DMS79 treated with DMSO at 0.1 percent for 48 hours (cell line): ENCODE data around the gene MCC.

Source experiments
- DNase-seq: peaks from one replicate; lab custom pipeline; 2025; lab: John Stamatoyannopoulos, UW

Gene MCC

GRCh38 chr5:113053511-113053995, 434.7 kb downstream of the MCC start:
- no peak for DNase-seq

GRCh38 chr5:113052041-113052795, 436.0 kb downstream of the MCC start:
- no peak for DNase-seq

GRCh38 chr5:113050721-113051382, 437.4 kb downstream of the MCC start:
- DNase-seq, result no peak

- no peak for DNase-seq
Observed at GRCh38 chr5:113048931-113049330, 439.3 kb downstream of the MCC start.

GRCh38 chr5:113047733-113048652, 440.3 kb downstream of the MCC start:
- no peak for DNase-seq

GRCh38 chr5:113047234-113047633, 441.0 kb downstream of the MCC start:
- no peak for DNase-seq

- peak; percentile 24 for DNase-seq
Observed at GRCh38 chr5:113044776-113045465, 443.3 kb downstream of the MCC start.

- no peak for DNase-seq
Observed at GRCh38 chr5:113043491-113043931, 444.7 kb downstream of the MCC start.

- DNase-seq, result no peak
Observed at GRCh38 chr5:113042491-113043243, 445.6 kb downstream of the MCC start.

- DNase-seq, result no peak
Observed at GRCh38 chr5:113040672-113041260, 447.5 kb downstream of the MCC start.

- DNase-seq, result no peak
Observed at GRCh38 chr5:113039934-113040285, 448.3 kb downstream of the MCC start.

GRCh38 chr5:113039229-113039933, 448.9 kb downstream of the MCC start:
- no peak for DNase-seq

- no peak for DNase-seq
Observed at GRCh38 chr5:113038714-113039113, 449.5 kb downstream of the MCC start.

GRCh38 chr5:113038136-113038535, 450.1 kb downstream of the MCC start:
- no peak for DNase-seq

- DNase-seq, result no peak
Observed at GRCh38 chr5:113036826-113037225, 451.4 kb downstream of the MCC start.

- DNase-seq, result no peak
Observed at GRCh38 chr5:113036321-113036720, 451.9 kb downstream of the MCC start.

GRCh38 chr5:113035096-113035495, 453.2 kb downstream of the MCC start:
- no peak for DNase-seq

GRCh38 chr5:113034182-113034773, 454.0 kb downstream of the MCC start:
- DNase-seq, result no peak

- no peak for DNase-seq
Observed at GRCh38 chr5:113031557-113031956, 456.7 kb downstream of the MCC start.

GRCh38 chr5:113031104-113031503, 457.1 kb downstream of the MCC start:
- DNase-seq, result no peak
